DND-41 (cell line): ENCODE measurements around the gene SLC7A11.
A peak's percentile ranks its signal among the peaks of the same experiment; 100 is the strongest.

ENCODE experiments used
- ATAC-seq: fragments of 200-7000 bp; cut with Tn5 transposase; 3 replicates; pipeline ENCODE4 v1.9.1; 2021; ENCODE audit warnings: low read depth; ENCODE audit not compliant: insufficient read depth
- DNase-seq: peaks from one replicate; pipeline ENCODE4 v3.0.0-alpha.2; 2020
- H2AFZ ChIP-seq: 2 replicates; pipeline ENCODE4 v1.6.0; 2012; ENCODE audit warnings: low read depth, low read length
- H3K27ac ChIP-seq: 2 replicates; pipeline ENCODE4 v1.5.1; 2012; ENCODE audit warnings: low read length, inconsistent platforms
- H3K27me3 ChIP-seq: fragments of 200-600 bp; sonication (generic); 2 replicates; pipeline ENCODE4 v1.6.0; 2012; ENCODE audit warnings: low read length, mild to moderate bottlenecking, inconsistent platforms; ENCODE audit not compliant: insufficient read depth, poor library complexity
- H3K36me3 ChIP-seq: 2 replicates; pipeline ENCODE4 v1.5.1; 2012; ENCODE audit warnings: low read length, inconsistent platforms; ENCODE audit not compliant: insufficient read depth
- H3K4me1 ChIP-seq: 2 replicates; pipeline ENCODE4 v1.5.1; 2012; ENCODE audit warnings: mild to moderate bottlenecking, low read length; ENCODE audit not compliant: insufficient read depth
- H3K4me2 ChIP-seq: 2 replicates; pipeline ENCODE4 v1.6.0; 2012; ENCODE audit warnings: mild to moderate bottlenecking, moderate library complexity, low read length, inconsistent platforms; ENCODE audit not compliant: insufficient read depth
- H3K4me3 ChIP-seq, 2 experiments: fragments of 200-600 bp in 1 of 2; shearing (Covaris generic) in 1 of 2; 2 replicates each; pipeline ENCODE4 v1.5.1; 2012 to 2016; ENCODE audit warnings: inconsistent platforms in 2 of 2, low read length in 2 of 2, mild to moderate bottlenecking in 2 of 2, low read depth in 1 of 2, moderate library complexity in 1 of 2
- H3K79me2 ChIP-seq: 2 replicates; pipeline ENCODE4 v1.6.0; 2012; ENCODE audit warnings: low read length, inconsistent platforms; ENCODE audit not compliant: insufficient read depth
- H3K9ac ChIP-seq: 2 replicates; pipeline ENCODE4 v1.6.0; 2012; ENCODE audit warnings: low read depth, mild to moderate bottlenecking, inconsistent platforms, low read length, moderate library complexity
- H3K9me3 ChIP-seq: 2 replicates; pipeline ENCODE4 v1.5.1; 2012; ENCODE audit warnings: low read length, moderate library complexity, mild to moderate bottlenecking, inconsistent platforms; ENCODE audit not compliant: insufficient read depth, severe bottlenecking
- H4K20me1 ChIP-seq: 2 replicates; pipeline ENCODE4 v1.6.0; 2012; ENCODE audit warnings: low read length; ENCODE audit not compliant: insufficient read depth
- CTCF ChIP-seq: IDR thresholded peaks from 2 replicates; pipeline ENCODE4 v1.5.1; 2012; ENCODE audit warnings: borderline replicate concordance, low read length, moderate library complexity, mild to moderate bottlenecking; ENCODE audit not compliant: poor library complexity, severe bottlenecking; ENCODE audit errors: extremely low read depth
- EZH2 ChIP-seq: IDR thresholded peaks from 3 replicates; pipeline ENCODE4 v1.6.1; 2012; ENCODE audit warnings: borderline replicate concordance, low read depth, mild to moderate bottlenecking, moderate library complexity, low read length, inconsistent platforms; ENCODE audit not compliant: severe bottlenecking

The SLC7A11 gene

GRCh38 chr4:138235419-138235952, 6.7 kb downstream of the SLC7A11 start:
- H3K9me3 ChIP-seq: no peaks in the 10 kb centered on the region
- H3K4me1 ChIP-seq: peaks cover 38% of the 10 kb centered on the region
- no peak for TF ChIP-seq EZH2
- no peak for TF ChIP-seq CTCF
- peak overlapping the region; percentile 24; the same call in 1 of the 2 replicates for H3K4me2 ChIP-seq
- DNase-seq (no peak), ATAC-seq (no peak; the same call in 2 of the 3 replicates)
- no peak overlapping the region for H3K27ac ChIP-seq
- H3K79me2 ChIP-seq: peaks cover 29% of the 10 kb centered on the region
- no peak overlapping the region for H3K4me3 ChIP-seq
- H3K9ac ChIP-seq: no peak overlapping the region
- H4K20me1 ChIP-seq: no peaks in the 10 kb centered on the region
- H3K27me3 ChIP-seq: no peaks in the 10 kb centered on the region
- H2AFZ ChIP-seq: no peak overlapping the region
- H3K36me3 ChIP-seq: peaks cover 8% of the 10 kb centered on the region; the same call in 1 of the 2 replicates

DNA sequence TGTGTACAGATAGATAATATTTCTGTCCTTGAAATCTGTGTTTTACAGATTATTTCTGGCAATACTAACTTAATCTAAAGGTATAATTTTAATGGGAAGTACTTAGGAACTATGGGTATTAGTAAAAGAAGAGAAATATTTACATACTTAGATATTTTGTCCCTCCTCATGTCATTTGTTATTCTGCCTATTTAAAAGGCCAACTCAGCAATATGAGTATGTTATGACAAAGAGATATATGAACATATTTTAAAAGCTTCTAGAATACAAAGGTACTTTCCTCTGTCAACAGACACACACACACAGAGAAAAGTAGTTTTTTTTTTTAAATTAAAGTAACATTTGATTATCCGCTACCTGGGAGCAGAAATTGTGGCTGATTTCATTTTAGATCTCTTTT, 7.9 kb downstream of the SLC7A11 start:
- Histone ChIP-seq H3K27ac (no peak overlapping the region), H3K4me3 (no peak overlapping the region), H3K36me3 (peaks cover 11% of the 10 kb centered on the region; the same call in 1 of the 2 replicates), H3K9me3 (no peaks in the 10 kb centered on the region), H3K79me2 (peaks cover 18% of the 10 kb centered on the region), H3K4me1 (peaks cover 26% of the 10 kb centered on the region), H3K27me3 (no peaks in the 10 kb centered on the region), H3K4me2 (no peak overlapping the region), H2AFZ (no peak overlapping the region), H4K20me1 (no peaks in the 10 kb centered on the region), H3K9ac (no peak overlapping the region)
- no peak for DNase-seq
- no peak for TF ChIP-seq EZH2
- no peak for TF ChIP-seq CTCF
- ATAC-seq: no peak

DNA sequence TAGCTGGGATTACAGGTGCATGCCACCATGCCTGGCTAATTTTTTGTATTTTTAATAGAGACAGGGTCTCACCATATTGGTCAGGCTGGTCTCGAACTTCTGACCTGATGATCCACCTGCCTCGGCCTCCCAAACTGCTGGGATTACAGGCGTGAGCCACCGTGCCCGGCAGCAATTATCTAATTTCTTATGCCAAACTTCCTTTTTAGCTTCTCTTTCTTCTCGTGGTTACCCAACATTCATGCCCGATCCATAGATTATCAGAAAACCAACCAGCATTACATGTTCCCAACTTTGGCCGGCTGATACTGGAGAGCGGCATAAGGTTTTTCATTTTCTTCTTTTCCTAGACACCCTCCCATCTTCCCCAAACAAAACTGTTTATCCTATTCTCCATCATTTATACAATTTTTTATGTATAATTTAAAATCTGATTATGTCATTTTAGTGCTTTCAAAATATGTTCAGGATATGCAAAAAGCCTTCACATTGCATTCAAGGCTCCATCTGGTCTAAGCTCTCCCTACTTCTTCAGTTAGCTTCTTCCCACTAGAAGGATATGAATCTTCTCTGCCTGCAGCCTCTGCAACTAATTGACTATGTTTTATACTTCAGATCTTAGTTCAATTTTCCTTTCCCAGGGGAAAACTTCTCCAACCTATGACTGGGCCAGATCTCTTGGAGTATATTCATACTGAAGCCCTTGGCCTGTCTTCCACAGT, 8.7 kb downstream of the SLC7A11 start:
- Histone ChIP-seq H3K9me3 (no peaks in the 10 kb centered on the region), H2AFZ (no peak overlapping the region), H3K4me2 (no peak overlapping the region), H3K27me3 (no peaks in the 10 kb centered on the region), H3K4me3 (no peak overlapping the region), H4K20me1 (no peaks in the 10 kb centered on the region), H3K27ac (no peak overlapping the region), H3K36me3 (peaks cover 11% of the 10 kb centered on the region; the same call in 1 of the 2 replicates), H3K79me2 (peaks cover 11% of the 10 kb centered on the region), H3K4me1 (peaks cover 19% of the 10 kb centered on the region; the same call in 1 of the 2 replicates), H3K9ac (no peak overlapping the region)
- ATAC-seq (no peak), DNase-seq (no peak)
- TF ChIP-seq EZH2: no peak
- TF ChIP-seq CTCF: no peak
